ENCODE results near the gene HOMER2. TPM values are rescaled to one million over a fixed set of nuclear protein-coding genes. Genes with fewer than 3 reads are reported as not detected.

The HOMER2 gene
- total and polyA plus RNA-seq, 9 of the 15 experiments (the other 6 are each of a cell fraction or from before 2014, with no cell fraction given) = 0.13 to 0.47 (median 0.29) TPM; not detected in 1

DNA sequence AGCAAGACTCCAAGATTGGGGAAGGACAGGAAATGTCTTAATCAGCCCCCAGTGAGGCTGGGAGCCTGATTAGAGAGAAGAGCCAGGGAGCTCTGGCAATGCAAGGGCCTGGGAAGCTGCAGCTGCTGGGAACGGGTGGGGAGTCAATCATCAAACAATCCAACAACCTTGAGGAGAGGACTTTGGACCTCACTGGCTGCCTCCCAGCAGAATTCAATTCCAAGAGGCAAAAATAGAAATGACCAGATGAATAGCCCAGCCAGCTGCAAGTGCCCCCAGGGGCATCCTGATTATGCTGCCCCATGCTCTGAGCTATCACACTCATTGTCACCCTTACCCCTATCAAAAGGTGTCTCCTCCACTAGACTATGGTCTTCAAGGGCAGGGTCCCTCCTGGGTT lies 6.1 kb upstream of the HOMER2 start:
- no TSS peak for BruUV-seq (replicated peaks)
- WGBS (ENCODE audit: insufficient coverage, low coverage, missing lambda C conversion rate) = 17% methylated on average over 1 of the region's 1 CpG
- H3K9me1 ChIP-seq (ENCODE audit: control insufficient read depth, insufficient read depth, low read length) = no peaks in the 10 kb centered on the region
- POLR2A ChIA-PET = interaction anchor here (1.1 to 2.5 kb wide), 3 partner anchors 10 to 36 kb away, joined by 3 to 7 read pairs (median 4); no protein-coding TSS in a partner anchor
- H3K9ac ChIP-seq (ENCODE audit: insufficient read depth in 1 of 2, low read depth in 2 of 2, low read length in 2 of 2) = no peak overlapping the region
- CTCF ChIA-PET (ENCODE audit: low intra/inter-chr PET ratio) = no interaction called here
- no peak overlapping the region for H3K27ac ChIP-seq (ENCODE audit: extremely low read depth, low read depth, low read length)
- peaks cover 31 to 47% of the 10 kb centered on the region in 2 experiments for H3K27me3 ChIP-seq (ENCODE audit: control insufficient read depth in 2 of 2, insufficient read depth in 2 of 2, low read length in 2 of 2)
- H3K4me2 ChIP-seq (ENCODE audit: insufficient read depth, low read length) = no peak overlapping the region
- no peak for DNase-seq (ENCODE audit: extremely low read depth in 1 of 4, low spot score in 3 of 4)
- no peak overlapping the region for H2AFZ ChIP-seq (ENCODE audit: low read depth, low read length)
- in situ Hi-C loops (cut with MboI) = no loop called here
- no peak overlapping the region for H3K4me3 ChIP-seq
- H3K79me2 ChIP-seq (ENCODE audit: control insufficient read depth, insufficient read depth, low read length) = no peaks in the 10 kb centered on the region
- no peaks in the 10 kb centered on the region; the same call in 1 of the 2 replicates for H4K20me1 ChIP-seq (replicated peaks; ENCODE audit: control insufficient read depth, insufficient read depth, low read length)
- TF ChIP-seq ZNF785 (CRISPR knock-in tag; IDR thresholded peaks at IDR 0.05) (no peak), BCL6 (CRISPR knock-in tag; IDR thresholded peaks at IDR 0.05) (no peak)
- no peaks in the 10 kb centered on the region for H3K9me3 ChIP-seq (replicated peaks; ENCODE audit: control insufficient read depth, insufficient read depth, low read depth, low read length)
- H3K4me1 ChIP-seq (replicated peaks in 1 of 2; ENCODE audit: control insufficient read depth in 2 of 2, insufficient read depth in 2 of 2, low read length in 2 of 2) = no peaks in the 10 kb centered on the region
- intact Hi-C loops (cut with micrococcal nuclease) = no loop called here
- H3K36me3 ChIP-seq (ENCODE audit: control insufficient read depth, insufficient read depth, low read length) = no peaks in the 10 kb centered on the region
- no peak for FAIRE-seq
- no peak for ATAC-seq

DNA sequence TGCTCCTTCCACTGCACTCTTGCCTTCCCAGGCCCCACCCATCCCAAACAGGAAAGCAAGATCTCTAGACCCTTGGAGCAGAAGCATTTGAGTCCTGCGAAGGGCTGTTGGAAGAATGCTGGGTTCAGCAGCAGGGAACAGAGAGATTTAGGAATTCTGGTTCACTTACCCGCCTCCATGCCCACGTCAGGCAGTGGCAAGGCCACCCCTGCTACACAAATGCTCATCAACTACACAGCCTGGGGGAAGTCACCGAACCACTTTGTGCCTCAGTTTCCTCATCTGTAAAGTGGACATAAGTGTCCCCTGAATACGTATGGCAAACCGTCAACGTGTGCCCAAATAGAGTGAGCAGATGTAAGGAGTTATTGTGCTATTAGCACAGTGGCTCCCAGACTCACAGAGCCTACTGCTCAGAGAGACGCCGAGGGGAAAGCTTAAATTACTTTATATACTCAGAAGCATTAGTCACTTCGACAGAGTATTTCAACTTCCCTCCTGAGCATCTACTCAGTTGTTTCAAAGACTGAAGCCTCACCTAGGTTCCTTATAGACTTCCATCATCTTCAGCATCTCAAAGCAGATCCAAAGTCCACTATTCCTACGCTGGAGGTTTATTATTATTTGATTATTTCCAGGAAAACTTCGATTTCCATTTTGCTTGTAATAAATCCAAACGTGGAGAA lies 905 bp downstream of the HOMER2 start:
- intact Hi-C loops (cut with micrococcal nuclease) (no loop called here), in situ Hi-C loops (cut with MboI) (no loop called here)
- Histone ChIP-seq H2AFZ (ENCODE audit: low read depth, low read length) (no peak overlapping the region), H3K4me3 (no peak overlapping the region), H3K9me1 (ENCODE audit: control insufficient read depth, insufficient read depth, low read length) (no peaks in the 10 kb centered on the region), H3K36me3 (ENCODE audit: control insufficient read depth, insufficient read depth, low read length) (no peaks in the 10 kb centered on the region), H3K27me3 (ENCODE audit: control insufficient read depth in 2 of 2, insufficient read depth in 2 of 2, low read length in 2 of 2) (peaks cover 41 to 52% of the 10 kb centered on the region in 2 experiments), H3K9me3 (replicated peaks; ENCODE audit: control insufficient read depth, insufficient read depth, low read depth, low read length) (no peaks in the 10 kb centered on the region), H3K4me1 (replicated peaks in 1 of 2; ENCODE audit: control insufficient read depth in 2 of 2, insufficient read depth in 2 of 2, low read length in 2 of 2) (peaks cover 0 to 11% of the 10 kb centered on the region in 2 experiments; a peak in 2 of 5 replicates), H3K9ac (ENCODE audit: insufficient read depth in 1 of 2, low read depth in 2 of 2, low read length in 2 of 2) (no peak overlapping the region), H3K4me2 (ENCODE audit: insufficient read depth, low read length) (no peak overlapping the region), H3K27ac (ENCODE audit: extremely low read depth, low read depth, low read length) (no peak overlapping the region), H3K79me2 (ENCODE audit: control insufficient read depth, insufficient read depth, low read length) (no peaks in the 10 kb centered on the region), H4K20me1 (replicated peaks; ENCODE audit: control insufficient read depth, insufficient read depth, low read length) (no peaks in the 10 kb centered on the region)
- FAIRE-seq (no peak), ATAC-seq (no peak), DNase-seq (ENCODE audit: extremely low read depth in 1 of 4, low spot score in 3 of 4) (no peak)
- ChIA-PET POLR2A (no interaction called here), CTCF (ENCODE audit: low intra/inter-chr PET ratio) (no interaction called here)
- BruUV-seq (replicated peaks) = no TSS peak
- WGBS (ENCODE audit: insufficient coverage, low coverage, missing lambda C conversion rate) = 13% methylated on average over 13 of the region's 13 CpGs
- TF ChIP-seq ELF4 (CRISPR knock-in tag; IDR thresholded peaks at IDR 0.05) (no peak), RBM25 (IDR thresholded peaks at IDR 0.05; ENCODE audit: low read depth, low read length, severe bottlenecking) (peak; percentile 17), SRF (CRISPR knock-in tag; IDR thresholded peaks at IDR 0.05) (no peak), TGIF2 (CRISPR knock-in tag; IDR thresholded peaks at IDR 0.05) (no peak), MAFF (IDR thresholded peaks at IDR 0.05; ENCODE audit: low read length) (no peak), ZNF408 (CRISPR knock-in tag; IDR thresholded peaks at IDR 0.05; ENCODE audit: low read depth) (no peak), MYNN (IDR thresholded peaks at IDR 0.05) (no peak), MYNN (CRISPR knock-in tag; IDR thresholded peaks at IDR 0.05) (no peak)
- TF ChIP-seq, protein P1, sequence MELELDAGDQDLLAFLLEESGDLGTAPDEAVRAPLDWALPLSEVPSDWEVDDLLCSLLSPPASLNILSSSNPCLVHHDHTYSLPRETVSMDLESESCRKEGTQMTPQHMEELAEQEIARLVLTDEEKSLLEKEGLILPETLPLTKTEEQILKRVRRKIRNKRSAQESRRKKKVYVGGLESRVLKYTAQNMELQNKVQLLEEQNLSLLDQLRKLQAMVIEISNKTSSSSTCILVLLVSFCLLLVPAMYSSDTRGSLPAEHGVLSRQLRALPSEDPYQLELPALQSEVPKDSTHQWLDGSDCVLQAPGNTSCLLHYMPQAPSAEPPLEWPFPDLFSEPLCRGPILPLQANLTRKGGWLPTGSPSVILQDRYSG (tag; conservative IDR thresholded peaks at IDR 0.05; ENCODE audit: low read depth) = no peak

Data from K562 (cell line).